ENCODE data around the gene METTL5. TPM values are rescaled to one million over a fixed set of nuclear protein-coding genes. Genes with fewer than 3 reads are reported as not detected.
"Not testable (repeated sequence)": the region's sequence is repeated elsewhere in the genome, so short reads cannot be mapped to it uniquely, and the experiment has no call there.

The METTL5 gene
- total RNA-seq, 1 donor: 39.8 TPM

DNA sequence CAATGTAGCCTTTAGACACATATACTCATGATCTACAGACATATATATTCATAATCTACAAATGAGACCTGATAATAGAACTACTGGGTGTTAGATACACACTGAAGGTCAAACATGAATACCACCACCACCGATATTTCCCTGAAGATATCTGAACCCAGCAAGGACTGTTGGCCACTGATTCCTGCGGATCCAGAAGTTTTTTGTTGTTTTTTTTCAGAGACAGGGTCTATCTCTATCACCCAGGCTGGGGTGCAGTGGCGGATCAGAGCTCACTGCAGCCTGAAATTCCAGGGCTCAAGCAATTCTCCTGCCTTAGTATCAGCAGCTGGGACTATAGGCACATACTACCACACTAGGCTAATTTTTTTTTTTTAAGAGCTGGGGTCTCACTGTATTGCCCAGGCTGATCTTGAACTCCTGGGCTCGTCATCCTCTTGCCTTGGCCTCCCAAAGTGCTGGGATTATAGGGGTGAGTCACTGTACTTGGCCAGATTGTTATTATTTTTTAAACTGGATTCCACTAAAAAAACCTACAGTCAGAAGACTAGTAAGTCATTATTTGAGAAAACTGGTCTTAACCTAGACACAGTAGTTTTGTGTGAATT, 1.8 kb downstream of the METTL5 start:
- peaks cover 54% of the 10 kb centered on the region for H3K4me1 ChIP-seq (ENCODE audit: insufficient read depth, low read length)
- H3K36me3 ChIP-seq (ENCODE audit: insufficient read depth, low read length): peaks cover 12% of the 10 kb centered on the region
- H3K4me3 ChIP-seq (ENCODE audit: insufficient read depth, low read length): no peak overlapping the region
- DNase-seq (ENCODE audit: insufficient read length, low spot score, missing footprints): peak; percentile 47
- peak overlapping the region; percentile 98 for H3K4me2 ChIP-seq (ENCODE audit: insufficient read depth, low read length)
- TF ChIP-seq, protein P1, sequence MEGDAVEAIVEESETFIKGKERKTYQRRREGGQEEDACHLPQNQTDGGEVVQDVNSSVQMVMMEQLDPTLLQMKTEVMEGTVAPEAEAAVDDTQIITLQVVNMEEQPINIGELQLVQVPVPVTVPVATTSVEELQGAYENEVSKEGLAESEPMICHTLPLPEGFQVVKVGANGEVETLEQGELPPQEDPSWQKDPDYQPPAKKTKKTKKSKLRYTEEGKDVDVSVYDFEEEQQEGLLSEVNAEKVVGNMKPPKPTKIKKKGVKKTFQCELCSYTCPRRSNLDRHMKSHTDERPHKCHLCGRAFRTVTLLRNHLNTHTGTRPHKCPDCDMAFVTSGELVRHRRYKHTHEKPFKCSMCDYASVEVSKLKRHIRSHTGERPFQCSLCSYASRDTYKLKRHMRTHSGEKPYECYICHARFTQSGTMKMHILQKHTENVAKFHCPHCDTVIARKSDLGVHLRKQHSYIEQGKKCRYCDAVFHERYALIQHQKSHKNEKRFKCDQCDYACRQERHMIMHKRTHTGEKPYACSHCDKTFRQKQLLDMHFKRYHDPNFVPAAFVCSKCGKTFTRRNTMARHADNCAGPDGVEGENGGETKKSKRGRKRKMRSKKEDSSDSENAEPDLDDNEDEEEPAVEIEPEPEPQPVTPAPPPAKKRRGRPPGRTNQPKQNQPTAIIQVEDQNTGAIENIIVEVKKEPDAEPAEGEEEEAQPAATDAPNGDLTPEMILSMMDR (IDR thresholded peaks at IDR 0.05; ENCODE audit: extremely low read depth, low read depth, low read length): no peak
- no peaks in the 10 kb centered on the region for H3K9me3 ChIP-seq (ENCODE audit: low read depth, low read length)
- H3K27ac ChIP-seq (ENCODE audit: low read depth, low read length): peak overlapping the region; percentile 24
- no peak overlapping the region for H2AFZ ChIP-seq (ENCODE audit: low read length)
- H3K79me2 ChIP-seq (ENCODE audit: insufficient read depth, low read length): peaks cover 43% of the 10 kb centered on the region
- H3K27me3 ChIP-seq (ENCODE audit: insufficient read depth, low read length): no peaks in the 10 kb centered on the region
- H4K20me1 ChIP-seq (ENCODE audit: insufficient read depth, low read length): peaks cover 2% of the 10 kb centered on the region

DNA sequence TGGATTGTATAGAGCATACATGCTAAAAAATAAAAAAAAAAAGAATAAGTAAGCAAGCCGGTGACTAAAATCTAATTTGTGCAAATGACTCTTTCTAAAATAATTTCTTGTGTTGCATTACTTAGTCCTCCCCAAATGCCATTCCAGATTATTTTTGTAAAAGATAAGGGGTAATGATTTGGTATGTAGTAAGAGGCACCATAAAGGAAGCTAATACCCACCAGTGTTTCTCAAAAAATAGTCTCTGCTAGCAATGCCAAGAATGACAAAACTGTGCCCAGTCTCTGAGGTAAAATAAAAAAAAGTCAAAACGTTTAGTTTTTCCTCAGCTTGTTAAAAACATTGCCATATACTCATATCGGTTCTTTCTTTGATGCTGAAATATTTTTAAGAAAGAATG, 2.7 kb downstream of the METTL5 start:
- no peak overlapping the region for H3K27ac ChIP-seq (ENCODE audit: low read depth, low read length)
- H3K4me1 ChIP-seq (ENCODE audit: insufficient read depth, low read length): peaks cover 53% of the 10 kb centered on the region
- no peaks in the 10 kb centered on the region for H4K20me1 ChIP-seq (ENCODE audit: insufficient read depth, low read length)
- peak overlapping the region; percentile 98 for H3K4me2 ChIP-seq (ENCODE audit: insufficient read depth, low read length)
- H3K27me3 ChIP-seq (ENCODE audit: insufficient read depth, low read length): no peaks in the 10 kb centered on the region
- TF ChIP-seq, protein P1 (IDR thresholded peaks at IDR 0.05; ENCODE audit: extremely low read depth, low read depth, low read length): no peak
- no peak overlapping the region for H3K4me3 ChIP-seq (ENCODE audit: insufficient read depth, low read length)
- DNase-seq (ENCODE audit: insufficient read length, low spot score, missing footprints): no peak
- H3K9me3 ChIP-seq (ENCODE audit: low read depth, low read length): no peaks in the 10 kb centered on the region
- peaks cover 42% of the 10 kb centered on the region for H3K79me2 ChIP-seq (ENCODE audit: insufficient read depth, low read length)
- no peak overlapping the region for H2AFZ ChIP-seq (ENCODE audit: low read length)
- peaks cover 12% of the 10 kb centered on the region for H3K36me3 ChIP-seq (ENCODE audit: insufficient read depth, low read length)

DNA sequence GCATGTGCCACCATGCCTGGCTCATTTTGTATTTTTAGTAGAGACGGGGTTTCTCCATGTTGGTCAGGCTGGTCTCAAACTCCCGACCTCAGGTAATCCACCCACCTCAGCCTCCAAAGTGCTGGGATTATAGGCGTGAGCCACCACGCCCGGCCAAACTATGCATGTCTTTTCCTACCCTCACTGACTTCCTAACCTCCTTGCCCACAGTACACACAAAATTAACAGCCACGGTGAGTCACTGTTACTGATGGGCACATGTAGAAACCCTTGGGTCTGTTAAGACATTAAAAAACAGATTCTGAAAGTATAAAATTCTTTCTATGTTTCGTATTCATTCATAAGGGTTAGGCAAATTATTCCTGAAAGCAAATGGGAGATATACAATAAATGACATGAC, 4.6 kb downstream of the METTL5 start:
- peak overlapping the region; percentile 33 for H3K27ac ChIP-seq (ENCODE audit: low read depth, low read length)
- not testable (repeated sequence) for H3K4me3 ChIP-seq (ENCODE audit: insufficient read depth, low read length); H4K20me1 ChIP-seq (ENCODE audit: insufficient read depth, low read length); H3K9me3 ChIP-seq (ENCODE audit: low read depth, low read length); H3K27me3 ChIP-seq (ENCODE audit: insufficient read depth, low read length); H2AFZ ChIP-seq (ENCODE audit: low read length)
- H3K4me1 ChIP-seq (ENCODE audit: insufficient read depth, low read length): peaks cover 55% of the 10 kb centered on the region
- H3K4me2 ChIP-seq (ENCODE audit: insufficient read depth, low read length): peak overlapping the region; percentile 55
- H3K36me3 ChIP-seq (ENCODE audit: insufficient read depth, low read length): peaks cover 18% of the 10 kb centered on the region
- peaks cover 43% of the 10 kb centered on the region for H3K79me2 ChIP-seq (ENCODE audit: insufficient read depth, low read length)
- peak; percentile 72 for DNase-seq (ENCODE audit: insufficient read length, low spot score, missing footprints)

DNA sequence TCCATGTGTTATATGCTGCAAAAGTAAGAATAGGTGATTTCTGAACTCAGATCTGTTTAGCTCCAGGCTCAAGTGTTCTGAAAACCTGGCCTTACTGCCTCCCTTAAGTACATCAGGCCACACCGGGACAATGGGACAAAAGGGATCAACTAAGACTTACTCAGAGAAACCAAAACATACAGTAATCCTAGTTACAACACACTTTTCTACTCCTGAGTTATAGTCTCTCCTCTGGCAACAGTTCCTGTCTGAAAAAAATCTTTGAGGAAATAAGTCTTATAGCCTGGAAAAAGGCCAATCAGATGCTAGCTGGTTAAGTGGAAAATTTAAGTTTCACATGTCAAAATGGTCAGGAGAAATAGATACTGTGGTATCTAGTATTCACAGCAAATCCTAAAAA, 5.6 kb downstream of the METTL5 start:
- Histone ChIP-seq H3K4me3 (ENCODE audit: insufficient read depth, low read length) (no peak overlapping the region), H3K27me3 (ENCODE audit: insufficient read depth, low read length) (no peaks in the 10 kb centered on the region), H3K27ac (ENCODE audit: low read depth, low read length) (peak overlapping the region; percentile 49), H3K4me2 (ENCODE audit: insufficient read depth, low read length) (no peak overlapping the region), H3K36me3 (ENCODE audit: insufficient read depth, low read length) (peaks cover 26% of the 10 kb centered on the region), H3K79me2 (ENCODE audit: insufficient read depth, low read length) (peaks cover 35% of the 10 kb centered on the region), H3K9me3 (ENCODE audit: low read depth, low read length) (no peaks in the 10 kb centered on the region), H4K20me1 (ENCODE audit: insufficient read depth, low read length) (no peaks in the 10 kb centered on the region), H2AFZ (ENCODE audit: low read length) (no peak overlapping the region), H3K4me1 (ENCODE audit: insufficient read depth, low read length) (peaks cover 52% of the 10 kb centered on the region)
- peak; percentile 42 for DNase-seq (ENCODE audit: insufficient read length, low spot score, missing footprints)
- TF ChIP-seq, protein P1 (IDR thresholded peaks at IDR 0.05; ENCODE audit: extremely low read depth, low read depth, low read length): no peak
